Activated CD8-positive, alpha-beta memory T cell treated with anti-CD3 and anti-CD28 coated beads, Interleukin-2, amount 50 U/mL, for 1 hour (primary cell): Measurements from ENCODE around the gene IDNK.

ENCODE experiments used
- DNase-seq: peaks from one replicate; pipeline ENCODE4 v3.0.0-alpha.2; 2020; ENCODE audit errors: extremely low read depth

IDNK gene

DNA sequence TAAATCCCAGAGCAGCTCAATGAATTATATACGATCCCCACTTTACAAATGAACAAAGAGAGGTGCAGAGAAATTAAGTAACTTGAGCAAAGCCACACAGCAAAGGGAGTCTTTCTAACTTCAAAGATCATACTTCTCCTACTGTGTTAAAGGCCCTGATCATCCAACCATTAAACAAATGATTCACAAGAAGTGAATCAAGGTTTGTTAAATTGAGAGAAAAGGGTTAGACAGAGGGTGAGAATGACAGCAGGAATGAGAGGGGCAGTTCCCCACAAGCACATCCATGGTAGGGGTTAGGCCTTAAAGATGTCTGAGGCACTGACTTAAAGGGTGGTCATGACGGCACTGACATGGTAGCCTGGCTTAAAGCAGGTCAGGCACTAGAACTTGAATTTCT, 10.7 kb downstream of the IDNK start:
- DNase-seq = no peak

- DNase-seq = no peak
Measured at GRCh38 chr9:83636813-83637212, 13.9 kb downstream of the IDNK start.

DNA sequence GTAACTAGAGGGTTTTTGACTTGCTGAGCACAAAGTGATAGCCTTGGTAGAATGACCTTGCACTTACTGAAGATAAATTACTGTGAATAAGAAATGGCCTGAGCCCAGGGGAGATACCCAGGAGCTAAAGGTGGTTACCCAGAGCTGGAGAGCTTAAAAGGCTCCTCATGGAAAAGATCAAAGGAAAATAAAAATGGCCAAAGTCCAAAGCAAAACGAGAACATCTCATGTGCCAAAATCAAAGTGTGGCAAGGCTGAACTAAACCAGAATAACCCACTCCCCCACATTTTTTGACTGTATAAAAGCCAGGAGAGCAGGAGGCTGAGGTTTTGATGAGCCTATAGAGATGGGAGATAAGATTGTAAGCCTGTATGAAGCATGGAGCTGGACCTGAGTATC, 14.4 kb downstream of the IDNK start:
- no peak for DNase-seq

DNA sequence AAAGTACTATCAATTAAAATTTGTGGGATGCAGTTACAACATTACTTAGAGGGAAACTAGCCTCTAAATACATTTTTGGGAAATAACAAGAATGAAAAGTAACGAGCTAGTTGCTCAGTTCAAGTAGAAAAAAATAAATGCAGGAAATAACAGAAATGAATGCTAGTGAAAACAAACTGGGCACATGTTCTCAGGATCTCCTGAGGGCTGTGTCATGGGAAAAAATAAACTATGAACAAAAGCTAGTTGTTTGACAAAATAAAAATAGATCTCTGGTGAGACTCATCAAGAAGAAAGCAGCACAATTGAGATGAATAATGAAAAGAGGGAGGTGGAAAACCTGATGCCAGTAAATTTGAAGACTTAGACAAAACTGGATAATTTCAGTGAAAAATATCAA, 16.3 kb downstream of the IDNK start:
- DNase-seq = no peak

DNA sequence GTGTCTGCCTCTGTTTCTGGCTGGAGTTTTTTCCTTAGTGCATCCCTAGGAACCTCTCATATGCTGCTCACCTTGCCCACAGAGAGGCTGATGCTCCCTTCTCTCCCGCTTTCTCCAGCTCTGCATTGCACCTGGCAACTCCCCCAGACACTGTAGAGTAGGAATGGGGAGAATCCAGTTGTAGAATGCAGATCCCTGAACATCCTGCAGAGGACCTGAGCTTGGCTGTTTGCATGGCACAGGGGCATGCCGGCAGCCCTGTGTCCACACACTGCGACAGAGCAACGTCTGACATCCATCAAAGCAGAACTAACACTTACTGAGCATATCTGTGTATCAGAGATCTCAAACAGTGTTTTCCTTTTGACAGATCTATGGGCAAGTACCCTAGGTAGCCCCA, 19.9 kb downstream of the IDNK start:
- DNase-seq = no peak

- DNase-seq = no peak
Measured at GRCh38 chr9:83646500-83647239, 23.7 kb downstream of the IDNK start.

GRCh38 chr9:83649080-83649479, 26.1 kb downstream of the IDNK start:
- peak; percentile 40 for DNase-seq

- DNase-seq = no peak
Measured at GRCh38 chr9:83649515-83649914, 26.6 kb downstream of the IDNK start.

DNA sequence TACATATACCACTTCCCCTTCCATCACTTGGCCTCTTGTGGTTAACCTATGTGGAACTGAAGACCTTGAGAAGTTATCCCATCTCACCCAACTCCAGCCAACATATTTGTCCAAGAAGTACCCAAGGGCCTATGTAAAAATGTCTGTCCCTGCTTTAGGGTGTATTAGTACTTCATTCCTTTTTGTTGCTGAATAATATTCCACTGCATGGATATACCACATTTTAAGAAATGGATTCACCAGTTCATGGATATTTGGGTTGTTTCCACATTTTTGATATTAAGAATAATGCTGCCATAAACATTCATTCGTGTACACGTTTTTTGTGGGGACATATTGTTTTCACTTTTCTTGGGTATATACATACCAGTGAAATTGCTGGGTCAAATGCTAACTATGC, 28.6 kb downstream of the IDNK start:
- no peak for DNase-seq

- DNase-seq = no peak
Measured at GRCh38 chr9:83652433-83652832, 29.5 kb downstream of the IDNK start.

DNA sequence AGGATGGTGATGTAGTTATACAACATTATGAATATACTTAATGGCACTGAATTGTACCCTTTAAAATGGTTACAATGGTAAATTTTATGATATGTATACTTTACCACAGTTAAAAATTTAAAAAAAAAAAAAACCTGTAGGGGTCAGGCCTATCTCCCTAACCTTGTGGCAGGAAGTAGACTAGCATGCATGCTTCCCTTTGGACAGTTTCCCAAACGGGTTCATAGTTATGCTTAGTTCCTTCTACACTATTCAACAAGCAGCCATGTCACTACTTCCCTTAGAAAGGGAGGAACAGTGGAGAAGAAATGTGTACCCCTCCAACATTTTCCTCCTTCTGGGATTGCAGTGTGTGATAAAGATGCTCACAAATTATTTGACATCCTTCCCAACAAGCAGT, 32.5 kb downstream of the IDNK start:
- DNase-seq = no peak

DNA sequence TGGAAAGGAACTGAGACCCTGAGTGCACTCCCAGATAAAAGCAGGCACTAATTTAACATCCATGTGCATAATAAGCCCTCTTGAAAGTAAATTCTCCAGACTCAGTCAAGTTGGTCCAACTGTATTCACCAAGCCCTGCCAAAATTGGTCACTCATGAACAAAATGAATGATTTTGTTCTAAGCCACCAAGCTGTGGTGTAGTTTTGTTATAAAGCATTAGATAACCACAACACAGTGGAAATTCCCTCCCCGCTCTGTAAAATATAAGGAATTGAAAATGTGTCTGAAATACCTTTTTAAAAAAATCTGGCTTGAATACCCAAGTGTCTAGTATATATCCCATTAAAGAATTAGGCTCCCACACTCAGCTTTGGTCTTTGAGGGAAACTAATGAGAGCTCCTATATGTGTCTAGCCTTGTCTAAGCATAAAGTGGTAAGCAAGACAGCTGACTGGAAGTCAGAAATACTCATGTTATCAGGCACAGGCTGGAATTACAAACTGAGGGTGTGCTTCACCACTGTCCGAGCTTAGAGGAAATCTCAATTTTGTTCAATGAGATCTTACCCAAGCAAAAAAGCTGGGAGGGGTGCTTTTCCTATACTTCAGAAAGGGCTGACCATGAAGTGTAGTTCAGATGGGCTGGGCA, 33.2 kb downstream of the IDNK start:
- DNase-seq = no peak

- no peak for DNase-seq
Measured at GRCh38 chr9:83656952-83657351, 34.0 kb downstream of the IDNK start.

- no peak for DNase-seq
Measured at GRCh38 chr9:83662933-83663332, 40.0 kb downstream of the IDNK start.

DNA sequence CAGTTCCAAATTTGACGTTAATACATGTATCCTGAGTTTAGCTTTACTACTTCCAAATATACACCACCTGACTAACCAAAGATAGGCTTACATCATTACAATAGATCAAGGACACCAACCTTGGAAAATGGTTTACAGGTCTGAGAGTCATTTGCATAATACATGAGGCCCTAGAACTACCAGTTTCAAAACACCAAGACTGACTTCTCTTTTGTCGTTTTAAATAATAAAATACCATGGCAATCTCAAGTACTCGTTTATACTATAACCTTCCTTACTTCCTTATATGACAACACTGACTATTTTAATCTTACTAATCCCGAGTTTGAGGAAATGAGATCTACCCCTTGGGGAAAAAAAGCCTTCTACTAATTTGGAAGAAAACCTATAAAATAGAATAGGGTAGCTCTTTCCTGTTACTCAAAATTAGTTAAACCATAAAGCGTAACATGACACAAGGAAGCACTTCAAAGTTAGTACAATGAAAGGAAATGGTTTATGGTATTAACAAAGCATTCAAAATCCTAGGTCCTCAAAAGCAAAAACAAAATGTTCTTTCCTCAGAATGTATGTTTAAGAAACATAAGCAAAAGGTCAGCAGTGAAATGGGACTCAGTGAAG, 42.7 kb downstream of the IDNK start:
- DNase-seq = no peak

- no peak for DNase-seq
Measured at GRCh38 chr9:83669067-83669466, 46.1 kb downstream of the IDNK start.

- DNase-seq = no peak
Measured at GRCh38 chr9:83670381-83670780, 47.4 kb downstream of the IDNK start.

- DNase-seq = no peak
Measured at GRCh38 chr9:83671451-83671850, 48.5 kb downstream of the IDNK start.

DNA sequence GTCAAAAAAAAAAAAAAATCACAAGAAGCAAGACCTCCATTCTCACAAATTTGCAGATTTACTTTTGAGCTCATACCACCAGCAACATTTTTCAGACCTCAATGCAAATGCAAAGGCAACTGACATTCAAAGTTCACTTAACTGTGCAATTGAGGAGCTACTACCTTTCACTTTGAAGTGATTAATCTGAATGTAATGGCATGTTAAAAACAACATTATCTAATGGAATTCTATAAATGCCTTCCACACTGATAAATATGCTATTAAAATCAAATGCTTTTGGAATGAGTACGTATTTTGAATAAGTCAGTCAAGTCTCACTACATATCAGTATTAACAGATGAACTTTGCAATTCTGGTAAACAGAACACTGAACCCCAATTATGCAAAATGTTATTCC, 52.5 kb downstream of the IDNK start:
- no peak for DNase-seq

DNA sequence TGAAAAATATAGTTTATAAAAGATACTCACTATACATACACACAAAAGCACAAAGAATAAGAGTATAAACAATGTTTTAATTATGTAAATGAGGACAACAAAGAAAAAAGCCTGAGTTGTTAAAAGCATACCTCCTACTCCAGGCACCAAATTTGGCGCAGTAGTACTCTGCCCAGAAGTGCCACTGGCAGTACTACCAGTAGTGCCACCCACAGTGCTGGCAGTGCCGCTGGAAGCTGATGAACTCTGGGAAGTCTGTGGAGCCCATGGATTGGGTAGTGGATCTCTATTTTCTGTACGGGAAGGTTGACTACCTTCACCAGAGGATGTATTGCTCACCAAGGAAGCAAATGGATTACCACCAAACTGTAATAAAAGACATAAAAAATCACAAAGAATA, 54.7 kb downstream of the IDNK start:
- no peak for DNase-seq

DNA sequence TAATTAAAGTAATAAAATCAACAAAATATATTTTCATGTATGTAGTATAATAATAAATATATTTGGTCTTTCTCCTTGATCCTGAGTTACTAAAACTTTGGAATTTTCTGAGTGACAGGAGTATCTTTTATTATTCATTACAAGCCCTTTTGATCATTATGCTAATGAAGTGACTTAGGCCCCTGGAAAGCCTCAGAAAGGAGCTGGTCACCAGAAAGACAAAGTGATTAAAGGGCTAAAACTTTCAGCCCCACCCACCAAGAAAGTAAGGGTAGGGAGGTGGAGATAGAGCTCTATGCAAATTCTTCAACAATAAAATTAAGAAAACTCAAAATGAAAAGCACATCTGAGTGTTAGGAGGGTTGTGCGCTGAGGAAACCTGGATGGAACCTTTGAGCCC, 57.3 kb downstream of the IDNK start:
- no peak for DNase-seq

DNA sequence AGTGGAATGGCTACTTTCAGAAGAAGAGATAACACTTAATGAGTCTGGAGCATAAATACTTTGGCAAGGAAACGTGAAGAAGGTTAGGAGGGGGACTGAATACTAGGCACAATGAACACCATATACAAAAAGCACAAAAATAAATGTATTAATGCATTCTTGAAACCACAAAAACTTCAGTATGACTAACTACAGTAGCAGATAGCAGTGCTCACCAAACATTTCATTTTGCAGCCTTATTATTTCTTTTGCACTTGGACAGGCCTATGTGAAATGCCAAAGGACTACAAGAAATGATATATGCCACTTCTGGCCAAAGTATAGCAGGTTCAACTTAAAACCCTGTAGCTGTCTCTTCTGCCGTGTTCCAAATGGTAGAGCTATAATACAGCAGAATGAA, 58.5 kb downstream of the IDNK start:
- no peak for DNase-seq

GRCh38 chr9:83688921-83689320, 66.0 kb downstream of the IDNK start:
- no peak for DNase-seq
